Endothelial cell (in vitro differentiated cells): ENCODE measurements around the gene WFIKKN2. TPM values are rescaled to one million over a fixed set of nuclear protein-coding genes. Genes with fewer than 3 reads are reported as not detected.

Experiments used
- DNase-seq: peaks from one replicate; pipeline ENCODE4 v3.0.0; 2021; ENCODE audit warnings: low spot score
- H3K27ac Mint-ChIP-seq: one replicate; pipeline ENCODE4 v1.8.0; 2021; ENCODE audit warnings: mixed read lengths, inconsistent platforms; ENCODE audit not compliant: unreplicated experiment
- H3K27me3 Mint-ChIP-seq: one replicate; pipeline ENCODE4 v1.8.0; 2021; ENCODE audit warnings: mild to moderate bottlenecking, moderate library complexity, mixed read lengths, inconsistent platforms; ENCODE audit not compliant: unreplicated experiment
- H3K36me3 Mint-ChIP-seq: one replicate; pipeline ENCODE4 v1.8.0; 2021; ENCODE audit warnings: mild to moderate bottlenecking, low read depth, mixed read lengths, inconsistent platforms; ENCODE audit not compliant: unreplicated experiment
- H3K4me1 Mint-ChIP-seq: one replicate; pipeline ENCODE4 v1.8.0; 2021; ENCODE audit warnings: mild to moderate bottlenecking, mixed read lengths, inconsistent platforms; ENCODE audit not compliant: unreplicated experiment
- H3K4me3 Mint-ChIP-seq: one replicate; pipeline ENCODE4 v1.8.0; 2021; ENCODE audit warnings: mild to moderate bottlenecking, mixed read lengths, inconsistent platforms; ENCODE audit not compliant: unreplicated experiment
- H3K9me3 Mint-ChIP-seq: one replicate; pipeline ENCODE4 v1.8.0; 2021; ENCODE audit warnings: mixed read lengths, inconsistent platforms; ENCODE audit not compliant: unreplicated experiment
- CTCF ChIP-seq: fragments of 200-600 bp; sonication (generic); IDR thresholded peaks from one replicate; pipeline ENCODE4 v1.5.0; 2021; ENCODE audit warnings: antibody characterized with exemption; ENCODE audit not compliant: unreplicated experiment
- total RNA-seq: library from RNA; stranded (reverse); fragmentation: NEBNext Ultra II Directional; extraction: Animal tissue kit (Norgen Biotek cat#: 25700); gene quantifications from one replicate; pipeline ENCODE4 v1.2.1, GENCODE V29; 2021; ENCODE audit not compliant: unreplicated experiment

Gene WFIKKN2
- total RNA-seq, 1 donor from 2014 or later, result not detected

GRCh38 chr17:50808888-50809287 is 26.5 kb upstream of the WFIKKN2 start:
- Mint-ChIP-seq H3K9me3 (no peaks in the 10 kb centered on the region), H3K27ac (no peak overlapping the region), H3K4me3 (no peak overlapping the region), H3K4me1 (peaks cover 4% of the 10 kb centered on the region), H3K36me3 (no peaks in the 10 kb centered on the region), H3K27me3 (peaks cover 2% of the 10 kb centered on the region)
- TF ChIP-seq CTCF, result no peak
- no peak for DNase-seq

GRCh38 chr17:50813583-50813982 is 21.8 kb upstream of the WFIKKN2 start:
- Mint-ChIP-seq H3K36me3 (peaks cover 3% of the 10 kb centered on the region), H3K27ac (no peak overlapping the region), H3K27me3 (peaks cover 3% of the 10 kb centered on the region), H3K4me3 (no peak overlapping the region), H3K4me1 (peaks cover 21% of the 10 kb centered on the region), H3K9me3 (no peaks in the 10 kb centered on the region)
- DNase-seq, result no peak
- TF ChIP-seq CTCF, result no peak

GRCh38 chr17:50815400-50815799 is 20.0 kb upstream of the WFIKKN2 start:
- no peaks in the 10 kb centered on the region for H3K9me3 Mint-ChIP-seq
- H3K4me3 Mint-ChIP-seq, result no peak overlapping the region
- TF ChIP-seq CTCF, result no peak
- H3K36me3 Mint-ChIP-seq, result peaks cover 3% of the 10 kb centered on the region
- peak overlapping the region; percentile 85 for H3K27ac Mint-ChIP-seq
- peaks cover 26% of the 10 kb centered on the region for H3K4me1 Mint-ChIP-seq
- peaks cover 5% of the 10 kb centered on the region for H3K27me3 Mint-ChIP-seq
- no peak for DNase-seq

- Mint-ChIP-seq H3K27ac (no peak overlapping the region), H3K9me3 (no peaks in the 10 kb centered on the region), H3K27me3 (peaks cover 7% of the 10 kb centered on the region), H3K4me1 (peaks cover 26% of the 10 kb centered on the region), H3K4me3 (no peak overlapping the region), H3K36me3 (peaks cover 3% of the 10 kb centered on the region)
- no peak for DNase-seq
- TF ChIP-seq CTCF, result no peak
These were observed 19.1 kb upstream of the WFIKKN2 start for GRCh38 chr17:50816271-50816670.

- no peaks in the 10 kb centered on the region for H3K9me3 Mint-ChIP-seq
- peaks cover 7% of the 10 kb centered on the region for H3K27me3 Mint-ChIP-seq
- peak overlapping the region; percentile 31 for H3K27ac Mint-ChIP-seq
- TF ChIP-seq CTCF, result peak; percentile 80
- peaks cover 26% of the 10 kb centered on the region for H3K4me1 Mint-ChIP-seq
- no peak overlapping the region for H3K4me3 Mint-ChIP-seq
- H3K36me3 Mint-ChIP-seq, result peaks cover 3% of the 10 kb centered on the region
- peak; percentile 50 for DNase-seq
These were observed 18.3 kb upstream of the WFIKKN2 start for GRCh38 chr17:50816771-50817751.
